HepG2 (cell line): ENCODE measurements around the gene JPH3. TPM values are rescaled to one million over a fixed set of nuclear protein-coding genes. Genes with fewer than 3 reads are reported as not detected.
A peak's percentile ranks its signal among the peaks of the same experiment; 100 is the strongest.

Experiments used
- CHD4 ChIP-seq: fragments of 200-600 bp; sonication (generic); IDR thresholded peaks from 2 replicates; pipeline ENCODE4 v1.7.0; 2017; ENCODE audit warnings: mild to moderate bottlenecking, low read length, borderline replicate concordance
- FOXP1 ChIP-seq, 2 experiments: fragments of 450-650 bp in 1 of 2; IDR thresholded peaks; 2 replicates each; pipeline ENCODE4 v1.6.1; 2017 to 2018; ENCODE audit warnings: antibody characterized with exemption in 1 of 2
- MED8 ChIP-seq: sonication (generic); formaldehyde crosslinking; IDR thresholded peaks from 2 replicates; pipeline ENCODE4 v1.8.1; 2023; ENCODE audit warnings: mild to moderate bottlenecking, missing genetic modification reagents; ENCODE audit not compliant: insufficient replicate concordance
- MEF2D ChIP-seq: sonication (generic); formaldehyde crosslinking; IDR thresholded peaks from 2 replicates; pipeline ENCODE4 v1.5.1; 2020; ENCODE audit warnings: mild to moderate bottlenecking, missing genetic modification reagents
- RNF2 ChIP-seq: fragments of 450-650 bp; conservative IDR thresholded peaks from 2 replicates; pipeline ENCODE4 v1.6.1; 2016; ENCODE audit warnings: low read depth
- SP1 ChIP-seq, 2 experiments: fragments of 450-650 bp in 1 of 2; sonication (generic) in 1 of 2; formaldehyde crosslinking in 1 of 2; IDR thresholded peaks; 2 replicates each; pipeline versions ENCODE4 v1.4.0 to v1.6.1; 2016 to 2020; ENCODE audit warnings: missing genetic modification reagents in 1 of 2
- ZNF12 ChIP-seq: sonication (generic); formaldehyde crosslinking; IDR thresholded peaks from 2 replicates; pipeline ENCODE4 v1.5.0; 2020; ENCODE audit warnings: missing genetic modification reagents
- ZNF530 ChIP-seq: sonication (generic); formaldehyde crosslinking; IDR thresholded peaks from 2 replicates; pipeline ENCODE4 v1.5.0; 2020; ENCODE audit warnings: low read depth, mild to moderate bottlenecking, missing genetic modification reagents
- ZNF776 ChIP-seq: sonication (generic); formaldehyde crosslinking; IDR thresholded peaks from 2 replicates; pipeline ENCODE4 v1.4.0; 2020; ENCODE audit warnings: mild to moderate bottlenecking, missing genetic modification reagents
- ZNF780A ChIP-seq: sonication (generic); formaldehyde crosslinking; IDR thresholded peaks from 2 replicates; pipeline ENCODE4 v1.8.0; 2022; ENCODE audit warnings: mild to moderate bottlenecking, missing genetic modification reagents, moderate library complexity
- ZNF841 ChIP-seq: sonication (generic); formaldehyde crosslinking; IDR thresholded peaks from 2 replicates; pipeline ENCODE4 v1.8.1; 2023; ENCODE audit warnings: missing genetic modification reagents, borderline replicate concordance
- ZSCAN30 ChIP-seq: sonication (generic); formaldehyde crosslinking; IDR thresholded peaks from 2 replicates; pipeline ENCODE4 v1.5.0; 2020; ENCODE audit warnings: mild to moderate bottlenecking, missing genetic modification reagents
- polyA plus RNA-seq, 8 experiments: library from polyadenylated mRNA; depleted of rRNA in 3 of 8; stranded (reverse) in 7 of 8; unstranded in 1 of 8; fragments of >200 nt; fragmentation: Illumina TruSeq in 4 of 8; extraction: Trizol in 4 of 8; gene quantifications; 2 replicates each; pipeline versions ENCODE4 v1.2.1 to v1.2.3, GENCODE V29; 2011 to 2016; ENCODE audit warnings: low read depth in 4 of 8, missing spikeins in 1 of 8, mixed read lengths in 1 of 8; ENCODE audit not compliant: insufficient read depth in 1 of 8
- total RNA-seq, 5 experiments: library from RNA; depleted of rRNA; stranded (reverse); fragments of >200 nt; fragmentation: Illumina TruSeq; extraction: Trizol; gene quantifications; 2 replicates each; pipeline ENCODE4 v1.2.3, GENCODE V29; 2016; ENCODE audit warnings: low read depth in 1 of 5
- TF ChIP-seq, protein P1 (sequence below): sonication (generic); formaldehyde crosslinking; IDR thresholded peaks from 2 replicates; pipeline ENCODE4 v1.4.0; 2020; ENCODE audit warnings: mild to moderate bottlenecking, missing genetic modification reagents
- TF ChIP-seq, protein P2 (sequence below): sonication (generic); formaldehyde crosslinking; IDR thresholded peaks from 2 replicates; pipeline ENCODE4 v1.5.0; 2020; ENCODE audit warnings: missing genetic modification reagents
- TF ChIP-seq, protein P3 (sequence below): sonication (generic); formaldehyde crosslinking; IDR thresholded peaks from 2 replicates; pipeline ENCODE4 v1.5.0; 2020; ENCODE audit warnings: missing genetic modification reagents
- TF ChIP-seq, protein P4 (sequence below): sonication (generic); formaldehyde crosslinking; IDR thresholded peaks from 2 replicates; pipeline ENCODE4 v1.4.0; 2020; ENCODE audit warnings: low read depth, mild to moderate bottlenecking, missing genetic modification reagents
- TF ChIP-seq, protein P5 (sequence below): sonication (generic); formaldehyde crosslinking; IDR thresholded peaks from 2 replicates; pipeline ENCODE4 v1.8.0; 2022; ENCODE audit warnings: missing genetic modification reagents, low read depth, mild to moderate bottlenecking, borderline replicate concordance
- TF ChIP-seq, protein P6 (sequence below): sonication (generic); formaldehyde crosslinking; IDR thresholded peaks from 2 replicates; pipeline ENCODE4 v1.5.0; 2020; ENCODE audit warnings: mild to moderate bottlenecking, missing genetic modification reagents, moderate library complexity
- TF ChIP-seq, protein P7 (sequence below): sonication (generic); formaldehyde crosslinking; IDR thresholded peaks from 2 replicates; pipeline ENCODE4 v1.4.0; 2020; ENCODE audit warnings: mild to moderate bottlenecking, missing genetic modification reagents
- TF ChIP-seq, protein P8 (sequence below): IDR thresholded peaks from 2 replicates; pipeline ENCODE4 v1.6.1; 2016; ENCODE audit warnings: mild to moderate bottlenecking, missing biosample characterization, missing genetic modification reagents
- TF ChIP-seq, protein P9 (sequence below): sonication (generic); formaldehyde crosslinking; conservative IDR thresholded peaks from 2 replicates; pipeline ENCODE4 v1.4.0; 2020; ENCODE audit warnings: missing genetic modification reagents

Gene JPH3
- total and polyA plus RNA-seq, 2 of the 13 experiments (the other 11 are each of a cell fraction or from before 2014, with no cell fraction given), result not detected

DNA sequence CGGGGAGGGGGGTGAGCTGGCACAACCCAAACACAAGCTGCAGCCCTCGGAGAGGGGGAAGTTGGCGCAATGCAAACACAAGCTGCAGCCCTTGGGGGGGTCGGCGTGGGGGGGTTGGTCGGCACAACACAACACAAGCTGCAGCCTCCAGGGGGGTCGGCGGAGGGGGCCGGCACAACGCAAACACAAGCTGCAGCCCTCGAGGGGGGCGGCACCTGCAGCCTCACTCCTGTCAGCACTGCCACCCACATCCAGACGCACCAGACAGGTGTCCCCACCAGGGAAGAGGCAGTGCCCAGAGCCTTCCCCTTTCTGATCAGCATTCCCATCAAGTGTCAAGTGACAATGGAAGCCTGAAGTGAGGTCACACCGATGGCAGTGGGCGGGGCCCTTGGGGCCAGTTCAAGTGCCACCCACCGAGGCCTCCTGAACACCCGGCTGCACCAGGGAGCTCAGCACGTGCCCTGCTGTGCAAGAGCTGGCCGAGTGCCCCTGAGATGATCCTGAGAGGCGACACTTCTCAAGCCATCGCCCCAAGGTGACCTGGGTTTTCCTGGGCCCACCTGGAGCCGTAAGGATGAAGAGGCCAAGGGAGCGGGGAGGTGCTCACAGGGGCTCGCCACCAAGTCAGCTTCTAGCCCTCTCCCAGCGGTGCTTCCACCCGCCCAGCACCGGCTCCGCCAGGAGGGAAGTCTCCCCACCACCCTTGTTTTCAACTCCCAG lies 104.1 kb downstream of the JPH3 start (continued):
- TF ChIP-seq SP1 (IDR thresholded peaks at IDR 0.05) (no peak), SP1 (CRISPR knock-in tag; IDR thresholded peaks at IDR 0.05) (no peak), RNF2 (no peak), ZNF780A (CRISPR knock-in tag) (no peak), ZSCAN30 (no peak), ZNF776 (CRISPR knock-in tag) (no peak), ZNF530 (CRISPR knock-in tag) (no peak), FOXP1 (IDR thresholded peaks at IDR 0.05) (no peak), FOXP1 (CRISPR knock-in tag; IDR thresholded peaks at IDR 0.05) (no peak; the same call in 1 of the 2 replicates), ZNF841 (CRISPR knock-in tag) (no peak), MEF2D (no peak), CHD4 (0 out of 2 replicates have a peak, but pooled peaks have one; percentile 75), ZNF12 (CRISPR knock-in tag) (no peak), MED8 (CRISPR knock-in tag) (no peak)
- TF ChIP-seq, protein P1, sequence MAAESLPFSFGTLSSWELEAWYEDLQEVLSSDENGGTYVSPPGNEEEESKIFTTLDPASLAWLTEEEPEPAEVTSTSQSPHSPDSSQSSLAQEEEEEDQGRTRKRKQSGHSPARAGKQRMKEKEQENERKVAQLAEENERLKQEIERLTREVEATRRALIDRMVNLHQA (CRISPR knock-in tag), result no peak
- TF ChIP-seq, protein P2, sequence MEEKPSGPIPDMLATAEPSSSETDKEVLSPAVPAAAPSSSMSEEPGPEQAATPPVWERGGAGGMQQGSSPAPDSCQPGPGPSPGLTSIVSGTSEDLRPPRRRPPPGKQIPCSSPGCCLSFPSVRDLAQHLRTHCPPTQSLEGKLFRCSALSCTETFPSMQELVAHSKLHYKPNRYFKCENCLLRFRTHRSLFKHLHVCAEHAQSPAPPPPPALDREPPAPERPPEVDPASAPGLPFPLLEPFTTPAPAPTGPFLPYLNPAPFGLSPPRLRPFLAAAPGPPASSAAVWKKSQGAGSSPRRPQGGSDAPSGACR (CRISPR knock-in tag), result no peak
- TF ChIP-seq, protein P3, sequence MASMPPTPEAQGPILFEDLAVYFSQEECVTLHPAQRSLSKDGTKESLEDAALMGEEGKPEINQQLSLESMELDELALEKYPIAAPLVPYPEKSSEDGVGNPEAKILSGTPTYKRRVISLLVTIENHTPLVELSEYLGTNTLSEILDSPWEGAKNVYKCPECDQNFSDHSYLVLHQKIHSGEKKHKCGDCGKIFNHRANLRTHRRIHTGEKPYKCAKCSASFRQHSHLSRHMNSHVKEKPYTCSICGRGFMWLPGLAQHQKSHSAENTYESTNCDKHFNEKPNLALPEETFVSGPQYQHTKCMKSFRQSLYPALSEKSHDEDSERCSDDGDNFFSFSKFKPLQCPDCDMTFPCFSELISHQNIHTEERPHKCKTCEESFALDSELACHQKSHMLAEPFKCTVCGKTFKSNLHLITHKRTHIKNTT (CRISPR knock-in tag), result no peak
- TF ChIP-seq, protein P4, sequence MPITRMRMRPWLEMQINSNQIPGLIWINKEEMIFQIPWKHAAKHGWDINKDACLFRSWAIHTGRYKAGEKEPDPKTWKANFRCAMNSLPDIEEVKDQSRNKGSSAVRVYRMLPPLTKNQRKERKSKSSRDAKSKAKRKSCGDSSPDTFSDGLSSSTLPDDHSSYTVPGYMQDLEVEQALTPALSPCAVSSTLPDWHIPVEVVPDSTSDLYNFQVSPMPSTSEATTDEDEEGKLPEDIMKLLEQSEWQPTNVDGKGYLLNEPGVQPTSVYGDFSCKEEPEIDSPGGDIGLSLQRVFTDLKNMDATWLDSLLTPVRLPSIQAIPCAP (CRISPR knock-in tag), result no peak
- TF ChIP-seq, protein P5, sequence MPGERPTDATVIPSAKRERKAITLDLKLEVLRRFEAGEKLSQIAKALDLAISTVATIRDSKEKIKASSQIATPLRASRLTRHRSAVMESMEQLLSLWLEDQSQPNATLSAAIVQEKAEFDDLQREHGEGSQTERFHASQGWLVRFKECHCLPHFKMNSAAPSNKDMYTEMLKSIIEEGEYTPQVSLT (CRISPR knock-in tag), result no peak
- TF ChIP-seq, protein P6, sequence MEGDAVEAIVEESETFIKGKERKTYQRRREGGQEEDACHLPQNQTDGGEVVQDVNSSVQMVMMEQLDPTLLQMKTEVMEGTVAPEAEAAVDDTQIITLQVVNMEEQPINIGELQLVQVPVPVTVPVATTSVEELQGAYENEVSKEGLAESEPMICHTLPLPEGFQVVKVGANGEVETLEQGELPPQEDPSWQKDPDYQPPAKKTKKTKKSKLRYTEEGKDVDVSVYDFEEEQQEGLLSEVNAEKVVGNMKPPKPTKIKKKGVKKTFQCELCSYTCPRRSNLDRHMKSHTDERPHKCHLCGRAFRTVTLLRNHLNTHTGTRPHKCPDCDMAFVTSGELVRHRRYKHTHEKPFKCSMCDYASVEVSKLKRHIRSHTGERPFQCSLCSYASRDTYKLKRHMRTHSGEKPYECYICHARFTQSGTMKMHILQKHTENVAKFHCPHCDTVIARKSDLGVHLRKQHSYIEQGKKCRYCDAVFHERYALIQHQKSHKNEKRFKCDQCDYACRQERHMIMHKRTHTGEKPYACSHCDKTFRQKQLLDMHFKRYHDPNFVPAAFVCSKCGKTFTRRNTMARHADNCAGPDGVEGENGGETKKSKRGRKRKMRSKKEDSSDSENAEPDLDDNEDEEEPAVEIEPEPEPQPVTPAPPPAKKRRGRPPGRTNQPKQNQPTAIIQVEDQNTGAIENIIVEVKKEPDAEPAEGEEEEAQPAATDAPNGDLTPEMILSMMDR (CRISPR knock-in tag), result no peak
- TF ChIP-seq, protein P7, sequence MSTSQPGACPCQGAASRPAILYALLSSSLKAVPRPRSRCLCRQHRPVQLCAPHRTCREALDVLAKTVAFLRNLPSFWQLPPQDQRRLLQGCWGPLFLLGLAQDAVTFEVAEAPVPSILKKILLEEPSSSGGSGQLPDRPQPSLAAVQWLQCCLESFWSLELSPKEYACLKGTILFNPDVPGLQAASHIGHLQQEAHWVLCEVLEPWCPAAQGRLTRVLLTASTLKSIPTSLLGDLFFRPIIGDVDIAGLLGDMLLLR (CRISPR knock-in tag), result 0 out of 2 replicates have a peak, but pooled peaks have one; percentile 29
- TF ChIP-seq, protein P8, sequence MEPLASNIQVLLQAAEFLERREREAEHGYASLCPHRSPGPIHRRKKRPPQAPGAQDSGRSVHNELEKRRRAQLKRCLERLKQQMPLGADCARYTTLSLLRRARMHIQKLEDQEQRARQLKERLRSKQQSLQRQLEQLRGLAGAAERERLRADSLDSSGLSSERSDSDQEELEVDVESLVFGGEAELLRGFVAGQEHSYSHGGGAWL, result no peak
- TF ChIP-seq, protein P9, sequence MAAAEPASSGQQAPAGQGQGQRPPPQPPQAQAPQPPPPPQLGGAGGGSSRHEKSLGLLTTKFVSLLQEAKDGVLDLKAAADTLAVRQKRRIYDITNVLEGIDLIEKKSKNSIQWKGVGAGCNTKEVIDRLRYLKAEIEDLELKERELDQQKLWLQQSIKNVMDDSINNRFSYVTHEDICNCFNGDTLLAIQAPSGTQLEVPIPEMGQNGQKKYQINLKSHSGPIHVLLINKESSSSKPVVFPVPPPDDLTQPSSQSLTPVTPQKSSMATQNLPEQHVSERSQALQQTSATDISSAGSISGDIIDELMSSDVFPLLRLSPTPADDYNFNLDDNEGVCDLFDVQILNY (CRISPR knock-in tag), result 0 out of 2 replicates have a peak, but pooled peaks have one; percentile 2
